H54 (cell line): ENCODE results near the gene PI4K2A.
A peak's percentile ranks its signal among the peaks of the same experiment; 100 is the strongest.
"Not testable (repeated sequence)": the region's sequence is repeated elsewhere in the genome, so short reads cannot be mapped to it uniquely, and the experiment has no call there.

Experiments used
- DNase-seq: peaks from one replicate; pipeline ENCODE4 v3.0.0; 2011; ENCODE audit warnings: low spot score, mixed read lengths; ENCODE audit not compliant: insufficient read length
- FAIRE-seq: peaks from 3 replicates; lab custom pipeline; 2011; peaks lifted over from hg19 to GRCh38; lab: Jason Lieb, UNC
- POLR2A ChIP-seq: IDR thresholded peaks from 2 replicates; pipeline ENCODE4 v1.6.1; 2011; ENCODE audit warnings: low read depth, mild to moderate bottlenecking, low read length

The PI4K2A gene

GRCh38 chr10:97690133-97690532 lies 49.7 kb downstream of the PI4K2A start:
- no peak for FAIRE-seq
- no peak for TF ChIP-seq POLR2A
- no peak for DNase-seq

- DNase-seq, FAIRE-seq: not testable (repeated sequence)
Measured at GRCh38 chr10:97698072-97698655, 57.7 kb downstream of the PI4K2A start.

GRCh38 chr10:97701438-97702069 lies 61.1 kb downstream of the PI4K2A start:
- peak; percentile 50 for FAIRE-seq
- DNase-seq: peak; percentile 76
- TF ChIP-seq POLR2A: no peak

GRCh38 chr10:97703398-97704067 lies 63.1 kb downstream of the PI4K2A start:
- FAIRE-seq (no peak), DNase-seq (no peak)
- no peak for TF ChIP-seq POLR2A

DNA sequence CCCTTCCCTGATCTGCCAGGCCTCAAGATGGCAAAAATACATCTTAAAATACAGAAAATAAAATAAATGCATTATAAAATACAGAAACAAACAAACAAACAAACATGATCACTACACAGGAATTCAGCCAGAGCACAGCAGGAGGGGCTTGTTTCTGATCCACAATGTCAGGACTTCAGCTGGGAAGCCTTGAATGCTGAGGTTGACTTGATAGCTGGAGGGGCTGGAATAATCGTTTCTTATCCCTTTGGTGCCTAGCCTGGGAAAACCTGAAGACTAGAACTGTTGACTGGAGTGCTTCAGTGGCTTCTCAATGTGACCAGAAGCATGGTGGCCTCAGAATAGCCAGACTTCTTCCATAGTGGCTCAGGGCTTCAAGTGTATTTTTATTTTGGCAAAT lies 63.9 kb downstream of the PI4K2A start:
- no peak for DNase-seq
- TF ChIP-seq POLR2A: no peak
- no peak for FAIRE-seq

- DNase-seq: no peak
- FAIRE-seq: no peak
- TF ChIP-seq POLR2A: no peak
Measured at GRCh38 chr10:97705006-97705670, 64.7 kb downstream of the PI4K2A start.

GRCh38 chr10:97707134-97707861 lies 66.8 kb downstream of the PI4K2A start:
- no peak for TF ChIP-seq POLR2A
- DNase-seq: no peak
- FAIRE-seq: no peak

DNA sequence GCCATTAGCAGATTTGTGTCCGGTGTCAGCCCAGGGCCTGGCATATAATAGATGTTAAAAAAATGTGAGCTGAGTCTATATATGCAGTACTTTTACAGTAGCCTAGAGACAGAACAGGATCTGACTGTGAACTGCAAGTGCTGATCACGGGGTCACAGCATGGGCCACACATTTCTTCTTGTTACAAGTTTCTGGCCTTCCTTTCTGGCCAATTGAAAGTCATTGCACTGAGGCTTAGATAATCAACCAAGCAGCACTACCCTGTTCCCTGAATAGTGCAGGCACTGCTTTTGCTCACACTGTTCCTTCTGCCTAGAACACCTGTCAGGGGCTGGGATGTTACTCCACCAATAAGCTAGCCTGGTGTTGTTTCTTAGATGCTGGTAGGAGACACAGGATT lies 67.7 kb downstream of the PI4K2A start:
- no peak for TF ChIP-seq POLR2A
- FAIRE-seq: no peak
- DNase-seq: no peak

- FAIRE-seq (no peak), DNase-seq (peak; percentile 86)
- TF ChIP-seq POLR2A: no peak
Measured at GRCh38 chr10:97708976-97709946, 68.8 kb downstream of the PI4K2A start.

- no peak for FAIRE-seq
- DNase-seq: no peak
- TF ChIP-seq POLR2A: no peak
Measured at GRCh38 chr10:97711640-97712572, 71.4 kb downstream of the PI4K2A start.

GRCh38 chr10:97713339-97713825 lies 72.9 kb downstream of the PI4K2A start, which contains the start of gene MARVELD1:
Gene MARVELD1 (plus strand): TSS chr10:97713730. CDS start chr10:97713877, 147 bp downstream.
- DNase-seq: peak; percentile 83
- peak; percentile 85 for TF ChIP-seq POLR2A
- no peak for FAIRE-seq
